NCI-H526 (cell line): ENCODE results near the gene COPS3.

ENCODE experiments used
- DNase-seq, 2 experiments: peaks; one replicate each; lab custom pipeline; 2025; lab: John Stamatoyannopoulos, UW

The COPS3 gene

GRCh38 chr17:17216236-17216635 is 64.8 kb downstream of the COPS3 start:
- no peak for DNase-seq

GRCh38 chr17:17215575-17215974 is 65.5 kb downstream of the COPS3 start:
- no peak for DNase-seq

- no peak for DNase-seq
These were observed 66.2 kb downstream of the COPS3 start for GRCh38 chr17:17214646-17215436.

- no peak for DNase-seq
These were observed 67.3 kb downstream of the COPS3 start for GRCh38 chr17:17213775-17214174.

DNA sequence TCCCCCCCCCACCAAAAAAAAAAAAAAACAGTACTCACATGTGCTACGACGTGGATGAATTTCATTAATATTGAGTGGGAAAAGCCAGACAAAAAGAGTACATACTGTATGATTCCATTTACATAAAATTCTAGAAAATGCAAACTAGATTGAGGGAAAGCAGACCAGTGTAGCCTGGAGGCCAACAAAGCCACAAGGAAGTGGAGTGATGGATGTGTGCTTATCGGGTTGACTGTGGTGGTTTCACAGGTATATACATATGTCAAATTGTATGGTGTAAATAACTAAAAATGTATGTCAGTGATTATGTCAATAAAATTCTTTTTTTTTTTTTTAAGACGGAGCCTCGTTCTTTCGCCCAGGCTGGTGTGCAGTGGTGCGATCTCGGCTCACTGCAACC is 73.0 kb downstream of the COPS3 start:
- peak; percentile 78 to 87 for DNase-seq

DNA sequence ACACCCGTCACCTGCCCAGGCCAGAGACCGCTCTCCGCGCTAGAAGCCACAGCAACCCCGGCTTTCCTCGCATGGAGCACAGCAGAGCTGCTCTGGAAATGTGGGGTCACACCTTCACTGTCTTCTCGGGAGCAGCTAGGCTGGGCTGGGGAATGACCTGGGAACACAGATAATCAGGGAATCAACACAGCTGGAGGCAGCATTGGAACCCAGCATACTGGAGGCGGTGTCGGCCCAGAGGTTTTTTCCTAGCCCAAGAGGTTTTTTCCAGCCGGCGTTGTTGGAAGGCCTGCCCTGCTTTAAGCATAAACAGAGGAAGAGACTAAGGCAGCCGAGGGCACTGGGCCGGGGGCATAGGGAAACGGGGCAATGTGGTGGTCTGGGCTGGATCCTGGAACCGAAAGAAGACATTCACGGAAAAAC is 74.1 kb downstream of the COPS3 start:
- DNase-seq = peak in 1 of 2 experiments; percentile 14

GRCh38 chr17:17206124-17206912 is 74.7 kb downstream of the COPS3 start, which contains the start of gene PLD6:
PLD6 (minus strand) TSS chr17:17206333; CDS start chr17:17206286, 47 bp downstream.
- peak; percentile 61 to 93 for DNase-seq

DNA sequence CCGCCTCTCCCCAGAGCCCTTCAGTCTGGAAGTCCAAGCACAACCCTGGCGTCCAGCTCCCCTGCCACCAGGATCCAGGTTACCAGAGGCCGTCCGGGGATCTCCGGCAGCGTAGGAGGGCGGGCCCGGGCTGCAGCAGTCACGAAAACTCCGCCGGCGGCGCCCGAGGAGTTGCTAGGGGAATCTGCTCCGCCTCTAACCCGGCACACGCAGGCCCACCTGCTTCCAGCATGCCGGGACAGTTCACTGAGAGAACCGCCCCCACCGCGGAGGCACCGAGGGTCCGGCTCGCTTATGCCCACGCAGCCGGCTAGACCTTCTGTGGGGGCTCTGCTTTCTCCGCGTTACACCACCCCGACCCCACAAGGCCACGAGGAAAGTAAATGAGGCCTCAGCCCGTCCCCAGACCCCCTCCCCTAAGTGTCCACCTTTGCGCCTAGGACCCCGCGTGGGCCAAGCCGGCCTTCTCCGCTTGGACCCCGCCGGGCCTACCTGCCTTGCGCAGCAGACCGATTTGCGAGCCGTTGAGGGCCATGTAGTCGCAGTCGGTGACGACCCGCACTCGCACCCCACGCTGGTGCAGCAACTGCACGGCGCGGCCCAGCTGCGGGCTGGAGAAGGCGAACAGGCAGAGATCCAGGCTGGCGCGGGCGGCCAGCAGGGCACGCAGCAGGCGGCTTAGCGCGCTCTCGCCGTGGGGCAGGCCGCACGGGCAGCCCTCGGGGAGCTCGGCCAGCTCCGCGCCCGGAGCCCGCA is 75.5 kb downstream of the COPS3 start:
- DNase-seq = peak in 1 of 2 experiments; percentile 61

DNA sequence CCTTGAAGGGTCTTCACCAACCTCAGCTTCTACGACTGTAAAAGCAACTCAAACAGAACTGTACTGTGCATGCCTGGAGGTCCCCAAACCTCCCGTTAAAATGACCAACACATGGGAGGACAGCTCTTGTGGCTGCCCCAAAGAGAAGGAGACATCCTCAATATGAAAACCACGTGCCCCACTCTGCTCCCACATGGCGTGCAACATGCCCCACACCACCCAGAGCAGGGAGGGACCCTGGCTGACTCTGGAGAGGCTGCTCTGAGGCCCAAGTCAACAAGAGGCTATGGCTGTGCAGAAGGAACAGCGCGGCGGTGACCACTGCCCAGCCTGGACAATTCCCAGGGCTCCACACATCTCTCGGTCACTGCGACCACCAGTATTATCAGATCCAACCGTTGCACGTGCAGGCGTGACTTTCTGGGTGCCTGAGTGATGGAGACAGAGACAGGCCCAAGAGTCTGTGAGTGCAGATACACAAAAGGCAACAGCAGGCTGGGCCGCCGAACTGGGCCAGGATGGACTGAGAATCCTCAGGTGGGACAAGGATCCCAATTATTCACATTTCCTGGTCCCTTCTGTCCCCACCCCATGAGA is 76.3 kb downstream of the COPS3 start:
- DNase-seq = no peak

GRCh38 chr17:17204041-17204591 is 76.9 kb downstream of the COPS3 start:
- no peak for DNase-seq

DNA sequence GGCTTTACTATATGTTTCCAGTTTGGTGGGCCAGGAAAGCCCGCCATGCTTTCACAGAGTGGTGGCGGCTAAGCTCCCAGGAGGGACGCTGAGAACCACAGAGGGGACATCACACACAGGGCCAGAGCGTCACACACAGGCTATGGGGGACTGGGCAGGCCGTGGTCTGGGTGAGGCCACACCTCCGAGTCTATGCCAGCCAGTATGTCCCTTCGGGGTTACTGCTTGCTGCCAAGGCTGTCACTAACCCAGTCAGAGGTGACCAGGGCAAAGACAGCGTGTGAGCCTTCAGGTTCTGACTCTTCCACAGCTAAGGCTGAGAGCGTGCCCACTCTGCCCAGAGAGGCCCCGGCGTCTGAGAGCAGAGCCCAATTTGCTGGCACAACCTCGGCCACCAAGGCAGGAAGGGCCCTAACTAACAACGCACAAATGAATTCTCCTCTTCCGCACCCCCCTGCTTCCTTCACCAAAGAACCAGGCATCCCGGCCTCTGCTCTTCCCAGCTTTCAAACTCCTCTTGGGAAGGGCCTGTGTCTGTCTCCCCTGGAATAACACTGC is 77.8 kb downstream of the COPS3 start:
- DNase-seq = no peak

DNA sequence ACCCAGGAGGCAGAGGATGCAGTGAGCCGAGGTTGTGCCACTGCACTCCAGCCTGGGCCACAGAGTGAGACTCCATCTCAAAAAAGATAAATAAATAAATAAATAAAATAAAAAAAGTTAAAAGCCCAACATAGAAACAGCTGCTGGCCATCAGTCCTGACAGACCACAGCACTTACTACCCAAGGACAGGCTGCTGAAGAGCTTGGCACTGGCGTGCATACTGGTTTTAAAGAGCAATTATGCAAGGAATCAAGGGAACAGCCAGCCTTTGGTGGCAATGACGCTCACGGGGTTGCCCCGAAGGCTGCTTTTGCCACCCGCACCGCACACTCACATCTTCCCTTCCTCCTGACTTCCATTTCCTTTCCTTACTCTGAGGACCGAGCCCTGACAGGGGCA is 79.1 kb downstream of the COPS3 start:
- DNase-seq = no peak

GRCh38 chr17:17201271-17201670 is 79.8 kb downstream of the COPS3 start:
- DNase-seq = no peak

DNA sequence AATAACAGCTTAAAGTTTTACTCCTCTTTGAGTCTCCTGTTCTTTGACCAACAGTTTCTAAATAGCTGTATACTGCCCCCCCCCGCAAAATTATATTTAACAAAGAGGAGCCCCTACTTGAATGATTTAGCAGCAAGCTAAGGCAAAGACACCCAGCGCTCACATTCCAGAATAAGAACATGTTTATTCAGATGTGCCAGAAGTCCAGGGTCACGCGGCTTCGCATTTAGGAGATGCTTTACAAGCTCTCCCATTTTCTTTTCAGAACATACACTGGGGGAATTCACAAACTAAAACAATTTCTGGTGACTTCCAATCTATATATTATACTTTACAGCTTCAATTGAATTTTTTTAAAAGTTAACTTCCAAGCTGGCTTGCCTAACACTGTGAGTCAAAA is 80.2 kb downstream of the COPS3 start:
- DNase-seq = no peak

GRCh38 chr17:17200311-17200710 is 80.7 kb downstream of the COPS3 start:
- no peak for DNase-seq

DNA sequence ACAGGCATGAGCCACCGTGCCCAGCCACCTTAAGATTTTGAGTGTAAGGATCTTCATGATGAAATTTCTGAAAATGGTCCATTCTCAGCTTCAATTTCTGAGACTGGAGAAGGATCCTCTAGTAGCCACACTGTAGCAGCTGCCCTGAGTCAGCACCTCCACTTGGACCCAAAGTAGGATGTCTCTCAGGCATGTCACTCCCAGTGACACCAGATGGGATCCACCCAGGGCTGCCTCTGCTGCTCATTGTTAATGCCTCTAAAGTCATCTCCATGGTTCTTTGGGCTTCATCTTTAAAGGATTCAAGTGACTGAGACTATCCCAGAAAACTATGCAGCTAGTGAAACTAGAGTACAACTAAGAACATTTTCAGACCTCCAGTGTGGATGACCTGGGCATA is 82.8 kb downstream of the COPS3 start:
- no peak for DNase-seq

DNA sequence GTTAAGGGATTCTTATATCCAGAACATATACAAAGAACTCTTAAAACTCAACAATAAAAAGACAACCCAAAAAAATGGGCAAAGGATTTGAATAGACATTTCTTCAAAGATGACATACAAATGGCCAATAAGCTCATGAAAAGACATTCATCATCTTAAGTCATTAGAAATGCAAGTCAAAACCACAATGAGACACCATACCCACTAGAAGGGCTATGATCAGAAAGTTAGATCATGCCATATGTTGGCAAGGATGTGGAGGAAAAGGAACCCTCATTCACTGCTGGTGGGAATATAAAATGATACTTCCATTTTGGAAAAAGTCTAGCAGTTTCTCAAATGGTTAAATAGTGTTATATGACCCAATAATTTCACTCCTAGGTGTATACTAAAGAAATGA is 84.3 kb downstream of the COPS3 start:
- DNase-seq = no peak
